RCC 7860 (cell line): ENCODE results near the gene WDR7.
"Not testable (repeated sequence)": the region's sequence is repeated elsewhere in the genome, so short reads cannot be mapped to it uniquely, and the experiment has no call there.

Experiments
- DNase-seq: peaks from one replicate; pipeline ENCODE4 v3.0.0-alpha.2; 2015; ENCODE audit warnings: low spot score
- FAIRE-seq: peaks from 2 replicates; lab custom pipeline; 2012; peaks lifted over from hg19 to GRCh38; lab: Jason Lieb, UNC

Gene WDR7

GRCh38 chr18:56652802-56653201 lies 1.6 kb downstream of the WDR7 start:
- FAIRE-seq (no peak), DNase-seq (no peak)

DNA sequence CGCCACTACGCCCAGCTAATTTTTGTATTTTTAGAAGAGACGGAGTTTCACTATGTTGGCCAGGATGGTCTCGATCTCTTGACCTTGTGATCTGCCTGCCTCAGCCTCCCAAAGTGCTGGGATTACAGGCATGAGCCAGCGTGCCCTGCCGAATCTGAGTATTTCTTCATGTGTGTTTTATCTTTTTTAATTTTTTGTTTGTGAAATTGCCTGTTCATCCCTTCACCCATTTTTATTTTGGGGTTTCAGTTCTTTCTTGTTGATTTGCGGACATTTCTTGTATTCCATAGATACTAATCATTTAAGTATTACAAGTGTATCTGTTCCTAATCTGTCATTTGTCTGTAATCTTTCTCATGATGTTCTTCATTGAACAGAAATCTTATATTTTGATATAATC lies 3.1 kb downstream of the WDR7 start:
- FAIRE-seq, DNase-seq: not testable (repeated sequence)

GRCh38 chr18:56658261-56658660 lies 7.1 kb downstream of the WDR7 start:
- no peak for DNase-seq
- FAIRE-seq = no peak

DNA sequence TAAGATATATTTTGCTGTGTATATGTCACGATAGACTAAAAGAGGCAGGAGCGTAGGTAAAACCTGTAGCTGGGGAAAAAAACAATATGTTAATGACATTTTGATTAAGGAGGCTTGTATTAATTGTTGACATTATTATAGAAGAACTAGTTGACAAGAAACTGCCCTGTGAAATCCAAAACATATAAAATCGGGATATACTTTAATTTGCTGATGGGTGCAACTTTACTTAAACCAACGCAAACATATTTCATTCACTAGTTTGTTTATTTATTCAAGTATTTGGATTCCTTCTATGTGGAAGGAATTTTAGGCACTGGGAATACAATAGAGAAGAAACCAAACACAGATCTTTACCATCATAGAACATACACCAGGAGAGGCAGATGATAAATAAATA lies 8.0 kb downstream of the WDR7 start:
- FAIRE-seq (no peak), DNase-seq (no peak)

- DNase-seq = no peak
- no peak for FAIRE-seq
These were observed 9.5 kb downstream of the WDR7 start for GRCh38 chr18:56660655-56661054.

- FAIRE-seq = no peak
These were observed 10.4 kb downstream of the WDR7 start for GRCh38 chr18:56661360-56662062.

GRCh38 chr18:56662063-56662408 lies 10.9 kb downstream of the WDR7 start:
- no peak for DNase-seq
- no peak for FAIRE-seq

More at GRCh38 chr18:56661360-56662062, 10.4 kb downstream of the WDR7 start:
- DNase-seq = no peak

DNA sequence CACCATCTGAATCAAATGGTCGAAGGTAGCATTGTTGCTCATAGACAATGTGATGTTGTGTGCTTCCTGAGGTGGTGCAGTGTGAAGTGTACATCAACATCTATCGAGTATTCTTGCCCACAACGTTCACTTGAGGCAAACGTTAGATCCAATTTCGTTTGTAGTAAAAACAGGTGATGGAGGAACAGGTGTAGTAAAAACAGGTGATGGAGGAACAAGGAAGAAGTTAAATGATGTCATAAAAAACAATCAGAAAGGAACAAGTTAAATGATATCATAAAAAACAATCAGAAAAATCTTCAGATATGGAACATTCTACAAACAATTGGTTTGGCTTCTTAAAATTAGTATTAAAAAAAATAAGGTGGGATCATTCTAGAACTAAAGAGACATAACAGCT lies 11.3 kb downstream of the WDR7 start:
- DNase-seq (no peak), FAIRE-seq (no peak)

DNA sequence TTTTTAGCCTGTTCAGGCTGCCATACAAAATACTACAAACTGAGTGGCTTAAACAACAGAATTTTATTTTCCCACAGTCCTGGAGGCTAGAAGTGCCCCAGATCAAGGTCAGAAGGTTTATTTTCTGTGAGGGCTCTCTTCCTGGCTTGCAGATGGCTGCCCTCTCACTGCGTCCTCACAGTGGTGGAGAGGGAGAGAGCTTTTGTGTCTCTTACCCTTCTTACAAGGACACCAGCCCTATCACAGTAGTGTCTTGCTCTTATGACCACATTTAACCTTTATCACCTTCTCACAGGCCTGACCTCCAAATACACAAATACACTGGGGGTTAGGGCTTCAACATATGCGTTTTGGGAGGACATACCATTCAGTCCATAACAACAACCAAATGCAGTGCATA lies 11.7 kb downstream of the WDR7 start:
- FAIRE-seq = no peak
- no peak for DNase-seq

DNA sequence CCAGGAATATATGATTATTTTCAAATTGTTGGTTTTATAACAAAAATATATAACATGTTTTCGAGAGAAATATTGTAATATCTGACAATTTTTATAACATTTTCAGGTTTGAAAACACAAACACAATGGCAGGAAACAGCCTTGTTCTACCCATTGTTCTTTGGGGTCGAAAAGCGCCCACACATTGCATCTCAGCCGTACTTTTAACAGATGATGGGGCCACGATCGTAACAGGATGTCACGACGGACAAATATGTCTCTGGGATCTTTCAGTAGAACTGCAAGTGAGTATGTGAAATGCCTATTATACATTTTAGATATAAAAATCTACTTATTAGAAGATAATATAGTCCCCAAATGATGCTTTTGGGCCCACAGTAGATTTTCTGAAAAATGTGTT lies 21.2 kb downstream of the WDR7 start:
- DNase-seq (no peak), FAIRE-seq (no peak)

- DNase-seq (no peak), FAIRE-seq (no peak)
These were observed 21.8 kb downstream of the WDR7 start for GRCh38 chr18:56672981-56673380.

DNA sequence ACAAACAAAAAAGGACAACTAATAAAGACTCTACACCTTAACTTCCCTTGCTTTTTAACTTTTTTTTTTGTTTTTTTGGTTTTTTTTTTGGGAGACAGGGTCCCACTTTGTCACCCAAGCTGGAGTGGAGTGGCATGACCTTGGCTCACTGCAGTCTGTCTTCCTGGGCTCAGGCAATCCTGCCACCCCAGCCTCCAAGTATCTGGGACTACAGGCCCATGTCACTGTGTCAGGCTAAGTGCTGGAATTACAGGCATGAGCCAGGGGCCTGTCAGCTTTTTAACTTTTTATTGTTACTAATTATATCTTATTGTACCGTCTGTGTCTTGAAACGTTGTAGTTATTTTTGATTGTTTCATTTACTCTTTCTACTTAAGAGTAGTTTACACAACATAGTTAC lies 25.5 kb downstream of the WDR7 start:
- no peak for FAIRE-seq

DNA sequence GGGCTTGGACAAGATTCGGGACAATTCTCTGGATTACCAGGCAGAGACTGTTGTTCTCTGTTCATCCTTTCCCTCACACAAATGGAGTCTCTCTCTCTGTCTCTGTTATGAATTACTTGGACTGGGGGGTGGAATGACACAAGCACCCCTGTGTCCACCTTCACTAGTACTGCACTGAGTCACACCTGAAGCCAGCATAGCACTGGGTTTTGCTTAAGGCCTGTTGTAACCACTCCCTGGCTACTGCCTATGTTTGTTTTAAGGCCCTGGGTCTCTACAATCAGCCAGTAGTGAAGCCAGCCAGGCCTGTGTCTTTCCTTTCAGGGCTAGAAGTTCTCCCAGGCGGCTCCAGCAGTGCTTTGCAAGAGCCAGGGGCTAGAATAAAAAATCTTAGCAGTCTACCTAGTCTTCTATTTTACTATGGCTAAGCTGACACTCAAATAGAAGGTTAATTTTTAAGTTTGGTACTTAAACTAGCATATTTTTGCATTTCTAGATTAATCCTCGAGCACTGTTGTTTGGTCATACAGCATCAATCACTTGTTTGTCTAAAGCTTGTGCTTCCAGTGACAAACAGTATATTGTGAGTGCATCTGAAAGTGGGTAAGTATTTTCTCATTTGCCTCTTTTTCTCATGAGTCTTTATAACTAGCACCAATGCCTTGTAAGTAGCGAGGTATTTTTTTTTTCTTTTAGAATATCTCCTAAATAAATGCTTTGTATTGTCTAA lies 27.8 kb downstream of the WDR7 start:
- DNase-seq (no peak), FAIRE-seq (no peak)

More for the DNA sequence above, 25.5 kb downstream of the WDR7 start:
- no peak for DNase-seq

DNA sequence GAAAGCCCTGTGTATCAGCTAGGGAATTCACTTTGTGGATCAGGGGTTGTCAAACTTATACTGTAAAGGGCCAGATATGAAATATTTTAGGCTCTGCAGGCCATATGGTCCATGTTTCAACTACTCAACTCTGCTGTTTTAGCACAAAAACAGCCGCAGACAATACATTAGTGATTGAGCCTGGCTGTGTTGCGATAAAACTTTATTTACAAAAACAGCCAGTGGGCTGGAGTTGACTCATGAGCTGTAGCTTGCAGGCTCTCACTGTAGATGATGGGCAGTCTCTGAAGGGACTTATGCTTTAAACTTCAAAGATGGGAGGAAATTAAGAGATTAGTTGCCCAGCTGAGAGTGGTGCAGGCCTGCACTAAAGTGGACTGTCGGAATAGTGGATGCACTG lies 33.1 kb downstream of the WDR7 start:
- DNase-seq (no peak), FAIRE-seq (no peak)

- FAIRE-seq (no peak), DNase-seq (no peak)
These were observed 40.4 kb downstream of the WDR7 start for GRCh38 chr18:56691530-56691929.

- no peak for FAIRE-seq
- DNase-seq = no peak
These were observed 45.8 kb downstream of the WDR7 start for GRCh38 chr18:56696966-56697365.

DNA sequence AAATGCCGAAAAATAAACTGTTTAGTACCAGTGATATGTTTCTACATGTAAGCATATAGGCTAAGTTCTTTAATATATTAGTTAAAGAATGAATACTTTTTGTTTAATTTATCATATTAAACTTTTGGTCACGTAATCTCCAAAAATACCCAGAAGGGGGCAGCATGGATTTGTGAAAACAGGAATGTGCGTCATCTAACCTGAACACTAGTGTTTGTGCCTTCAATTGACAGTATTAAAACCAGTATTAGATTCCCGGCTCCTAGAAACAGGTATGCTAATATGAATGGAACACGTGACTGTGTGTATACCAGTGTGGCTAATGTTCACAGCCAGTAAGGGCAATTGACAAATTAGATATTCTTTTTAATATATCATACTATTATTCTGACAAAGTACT lies 51.8 kb downstream of the WDR7 start:
- peak; percentile 7 for DNase-seq
- FAIRE-seq = peak; percentile 64

- DNase-seq (peak; percentile 68), FAIRE-seq (peak; percentile 89)
These were observed 58.3 kb downstream of the WDR7 start for GRCh38 chr18:56709463-56709862.

DNA sequence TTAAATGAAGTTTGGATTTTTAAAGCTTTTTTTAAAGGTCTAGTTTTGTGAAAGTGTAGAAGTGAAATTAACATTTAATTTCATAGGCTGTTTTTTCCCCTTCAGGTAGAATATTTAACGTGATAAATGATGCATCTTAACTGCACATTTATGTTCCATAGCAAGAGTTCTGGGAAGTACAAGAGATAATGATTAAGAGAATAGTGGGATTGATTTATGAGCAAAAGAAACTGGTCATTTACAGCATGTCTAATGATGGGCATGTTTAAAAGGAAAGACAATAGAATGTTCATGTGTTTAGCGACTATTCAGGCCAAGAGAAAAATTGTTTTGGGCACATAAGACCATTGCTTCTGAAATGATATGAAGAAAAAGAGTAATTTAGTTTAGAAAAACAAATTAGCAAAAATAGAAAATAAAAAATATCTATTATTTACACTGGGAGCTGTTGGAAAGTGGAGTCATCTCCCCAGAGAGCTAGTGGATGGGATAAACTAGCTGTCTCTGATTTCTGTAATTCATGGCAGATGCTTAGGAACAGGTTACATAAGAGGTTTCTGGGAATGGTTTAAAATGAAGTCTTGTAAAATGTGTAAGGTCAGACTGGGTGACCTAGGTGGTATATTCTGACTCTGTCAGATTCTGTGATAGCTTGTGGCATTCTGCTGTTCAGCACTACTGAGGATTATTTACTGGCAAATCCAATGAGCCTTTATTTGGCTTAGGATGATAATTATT lies 60.7 kb downstream of the WDR7 start:
- FAIRE-seq (no peak), DNase-seq (no peak)

DNA sequence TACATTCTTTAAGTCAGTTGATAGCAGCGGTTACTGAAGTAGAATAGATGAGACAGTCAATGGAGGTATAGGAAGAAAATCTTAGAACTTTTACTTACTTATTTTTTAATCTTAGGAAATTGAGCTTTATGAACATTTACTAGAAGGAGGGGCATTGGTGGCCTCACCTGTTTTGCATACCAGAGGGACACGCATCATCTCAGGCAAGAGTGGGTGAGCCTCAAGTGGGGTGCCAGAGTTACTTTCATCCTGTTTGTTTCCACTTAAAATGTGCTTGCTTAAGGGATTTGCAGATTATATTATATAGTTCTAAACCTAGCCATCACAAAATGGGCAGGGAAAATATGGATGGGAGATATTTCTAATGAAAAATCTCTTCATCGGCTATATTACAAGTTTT lies 61.6 kb downstream of the WDR7 start:
- DNase-seq (no peak), FAIRE-seq (no peak)

GRCh38 chr18:56715121-56715520 lies 64.0 kb downstream of the WDR7 start:
- FAIRE-seq (no peak), DNase-seq (no peak)

DNA sequence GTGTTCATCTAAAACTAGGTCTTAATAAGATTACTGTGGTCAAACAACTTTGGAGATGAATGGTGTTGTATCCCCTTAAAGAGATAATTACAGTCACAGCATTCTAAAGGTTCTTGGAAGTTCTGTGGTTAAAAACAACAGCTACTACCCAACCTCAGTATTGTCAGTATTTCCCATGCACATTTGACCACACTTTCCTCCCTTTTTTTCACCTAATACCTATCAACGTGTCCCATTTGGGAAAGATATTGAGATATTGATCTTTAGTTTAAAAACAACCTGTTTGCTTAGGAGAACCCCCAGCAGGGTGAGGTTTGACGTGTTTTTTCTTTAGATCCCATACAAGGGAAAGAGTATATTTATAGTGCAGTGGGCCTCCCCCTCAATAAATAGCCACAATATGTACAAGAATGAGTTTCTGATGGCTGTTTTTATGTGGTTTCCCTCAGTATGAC lies 65.6 kb downstream of the WDR7 start:
- FAIRE-seq (no peak), DNase-seq (no peak)
